Myocyte (in vitro differentiated cells): ENCODE measurements around the gene CALML3. TPM values are rescaled to one million over a fixed set of nuclear protein-coding genes. Genes with fewer than 3 reads are reported as not detected.
"Not testable (repeated sequence)": the region's sequence is repeated elsewhere in the genome, so short reads cannot be mapped to it uniquely, and the experiment has no call there.

Experiments used
- DNase-seq: peaks from one replicate; pipeline ENCODE4 v3.0.0-alpha.2; 2012; ENCODE audit warnings: low read depth
- polyA plus RNA-seq: library from polyadenylated mRNA; unstranded; fragments of >200 nt; gene quantifications from one replicate; pipeline ENCODE4 v1.2.1, GENCODE V29; 2012; ENCODE audit warnings: missing spikeins
- total RNA-seq: library from RNA; depleted of rRNA; stranded (reverse); fragments of >200 nt; gene quantifications from 2 replicates; pipeline ENCODE4 v1.2.3, GENCODE V29; 2014

CALML3 gene
- not detected in 2 replicates for total RNA-seq
- polyA plus RNA-seq: not detected

GRCh38 chr10:5524641-5525560 lies at the start of gene CALML3:
Gene CALML3, plus strand, starts transcription at chr10:5524961. Its CDS starts 125 bp downstream, at chr10:5525086.
- no peak for DNase-seq

GRCh38 chr10:5475088-5475487 lies 49.7 kb upstream of the CALML3 start:
- DNase-seq: not testable (repeated sequence)

- DNase-seq: not testable (repeated sequence)
Measured at GRCh38 chr10:5475974-5476807, 48.6 kb upstream of the CALML3 start.

GRCh38 chr10:5476918-5477525 lies 47.7 kb upstream of the CALML3 start:
- peak; percentile 39 for DNase-seq

DNA sequence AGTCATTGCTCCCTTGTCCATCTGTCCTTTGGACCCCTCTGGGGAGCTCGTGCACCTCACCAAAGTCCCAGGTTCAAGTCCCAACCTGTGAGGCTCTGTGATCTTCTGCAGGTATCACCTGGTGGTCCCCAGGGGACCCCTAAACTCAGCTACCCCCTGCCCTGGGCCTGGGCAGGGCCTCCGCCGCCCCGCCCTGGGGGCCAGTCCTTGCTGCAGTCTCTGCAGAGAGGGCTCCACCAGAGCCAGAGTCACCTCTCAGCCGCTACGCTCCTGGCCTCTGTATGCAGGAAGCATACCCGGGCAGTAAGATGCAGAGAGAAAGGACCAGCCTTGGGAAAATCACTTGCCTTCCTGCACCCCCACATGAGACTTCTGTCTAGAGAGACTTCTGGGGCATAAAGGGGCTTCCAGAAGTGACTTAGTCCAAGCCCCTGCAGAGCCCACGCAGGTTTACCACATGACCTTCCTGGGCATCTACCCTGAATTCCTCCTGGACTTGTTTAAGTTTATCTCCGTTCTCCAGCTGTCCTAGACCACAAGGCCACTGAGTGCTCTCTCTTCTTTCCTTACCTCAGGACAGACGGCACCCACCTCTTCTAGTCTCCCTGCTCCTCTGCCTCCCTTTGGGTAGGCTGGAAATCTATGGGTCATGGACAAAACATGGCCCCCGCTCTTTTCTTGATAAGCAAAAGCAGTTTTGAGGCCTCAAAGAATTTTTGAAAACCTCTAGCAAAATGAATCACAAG lies 46.6 kb upstream of the CALML3 start:
- DNase-seq: peak; percentile 24

- DNase-seq: no peak
Measured at GRCh38 chr10:5478694-5479305, 46.0 kb upstream of the CALML3 start.

DNA sequence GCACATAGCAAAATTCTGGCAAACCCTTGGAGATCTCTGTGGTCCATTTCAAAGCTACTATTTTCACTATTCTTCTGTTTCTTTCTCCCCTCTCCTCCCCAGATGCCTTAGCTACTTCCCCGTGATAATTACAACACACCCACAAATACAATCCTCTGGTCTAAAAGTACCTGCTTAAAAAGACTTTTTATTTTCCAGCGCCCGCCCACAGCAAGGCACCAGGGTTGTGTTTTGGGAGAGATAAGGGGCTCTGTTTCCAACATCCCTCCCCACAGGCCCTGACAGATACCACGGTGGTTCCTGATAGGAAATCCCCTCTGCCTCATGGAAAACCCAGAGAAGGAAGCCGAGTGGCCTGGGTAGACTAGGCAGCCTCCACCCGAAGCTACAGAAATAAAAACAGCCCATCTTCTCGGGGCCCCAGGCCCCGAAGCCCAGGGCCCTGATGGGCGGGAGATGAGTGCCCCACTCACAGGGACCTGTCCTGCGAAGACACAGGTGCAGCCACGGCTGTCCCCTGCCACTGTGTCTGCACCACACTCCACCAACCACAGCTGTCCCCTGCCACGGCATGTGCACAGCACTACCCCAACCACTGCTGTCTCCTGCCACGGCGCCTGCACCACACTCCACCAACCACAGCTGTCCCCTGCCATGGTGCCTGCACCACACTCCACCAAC lies 45.1 kb upstream of the CALML3 start:
- peak; percentile 18 for DNase-seq

DNA sequence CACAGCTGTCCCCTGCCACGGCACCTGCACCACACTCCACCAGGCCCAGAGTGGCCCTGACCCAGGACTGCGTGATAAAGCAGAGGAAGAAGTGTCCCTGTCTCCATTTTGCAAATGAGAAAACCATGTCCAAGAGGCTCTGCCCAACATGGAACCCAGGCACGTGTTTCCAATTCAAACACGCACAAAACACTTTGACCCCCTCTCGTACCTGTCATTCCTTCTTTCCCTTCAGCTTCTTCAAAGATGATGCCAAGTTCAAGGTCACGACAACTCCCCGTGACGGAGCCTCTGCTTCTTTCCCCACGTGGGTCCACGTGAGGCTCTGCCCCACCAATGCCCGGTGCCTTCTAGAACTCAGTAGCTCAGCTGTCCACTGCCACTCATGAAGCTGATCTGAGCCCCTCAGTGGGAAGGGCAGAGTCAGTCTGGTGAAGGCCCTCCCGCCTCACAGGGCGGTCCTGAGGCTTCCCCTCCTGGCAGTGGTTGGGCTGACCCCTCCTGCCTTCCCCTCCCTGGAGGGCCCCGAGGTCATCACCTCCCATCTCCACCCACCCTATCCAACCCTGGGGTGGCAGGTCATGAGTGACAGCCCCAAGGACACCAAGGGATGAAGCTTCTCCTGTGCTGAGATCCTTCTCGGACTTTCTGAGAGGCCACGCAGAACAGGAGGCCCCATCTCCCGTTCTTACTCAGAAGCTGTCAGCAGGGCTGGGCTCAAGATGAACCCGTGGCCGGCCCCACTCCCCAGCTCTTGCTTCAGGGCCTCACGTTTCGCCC lies 44.4 kb upstream of the CALML3 start:
- no peak for DNase-seq

DNA sequence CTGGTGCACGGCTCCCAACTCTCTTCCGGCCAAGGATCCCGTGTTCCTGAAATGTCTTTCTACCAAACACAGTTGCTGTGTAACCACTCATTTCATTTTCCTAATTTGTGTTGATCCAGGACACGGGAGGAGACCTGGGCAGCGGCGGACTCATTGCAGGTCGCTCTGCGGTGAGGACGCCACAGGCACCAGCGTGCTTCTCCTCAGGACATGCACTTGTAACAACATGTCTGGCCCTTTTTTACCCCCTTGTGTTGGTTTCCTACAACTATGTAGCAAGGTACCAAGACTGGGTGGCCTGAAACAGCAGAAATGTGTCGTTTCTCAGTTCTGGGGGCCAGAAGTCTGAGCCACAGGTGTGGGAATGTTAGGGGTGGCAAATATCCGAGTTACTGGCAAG lies 43.6 kb upstream of the CALML3 start:
- DNase-seq: no peak

GRCh38 chr10:5482016-5482415 lies 42.7 kb upstream of the CALML3 start:
- DNase-seq: no peak

GRCh38 chr10:5484205-5484604 lies 40.6 kb upstream of the CALML3 start:
- peak; percentile 16 for DNase-seq

- DNase-seq: no peak
Measured at GRCh38 chr10:5485290-5485689, 39.5 kb upstream of the CALML3 start.

- peak; percentile 64 for DNase-seq
Measured at GRCh38 chr10:5485948-5486852, 38.6 kb upstream of the CALML3 start.

- DNase-seq: no peak
Measured at GRCh38 chr10:5486853-5487235, 37.9 kb upstream of the CALML3 start.

DNA sequence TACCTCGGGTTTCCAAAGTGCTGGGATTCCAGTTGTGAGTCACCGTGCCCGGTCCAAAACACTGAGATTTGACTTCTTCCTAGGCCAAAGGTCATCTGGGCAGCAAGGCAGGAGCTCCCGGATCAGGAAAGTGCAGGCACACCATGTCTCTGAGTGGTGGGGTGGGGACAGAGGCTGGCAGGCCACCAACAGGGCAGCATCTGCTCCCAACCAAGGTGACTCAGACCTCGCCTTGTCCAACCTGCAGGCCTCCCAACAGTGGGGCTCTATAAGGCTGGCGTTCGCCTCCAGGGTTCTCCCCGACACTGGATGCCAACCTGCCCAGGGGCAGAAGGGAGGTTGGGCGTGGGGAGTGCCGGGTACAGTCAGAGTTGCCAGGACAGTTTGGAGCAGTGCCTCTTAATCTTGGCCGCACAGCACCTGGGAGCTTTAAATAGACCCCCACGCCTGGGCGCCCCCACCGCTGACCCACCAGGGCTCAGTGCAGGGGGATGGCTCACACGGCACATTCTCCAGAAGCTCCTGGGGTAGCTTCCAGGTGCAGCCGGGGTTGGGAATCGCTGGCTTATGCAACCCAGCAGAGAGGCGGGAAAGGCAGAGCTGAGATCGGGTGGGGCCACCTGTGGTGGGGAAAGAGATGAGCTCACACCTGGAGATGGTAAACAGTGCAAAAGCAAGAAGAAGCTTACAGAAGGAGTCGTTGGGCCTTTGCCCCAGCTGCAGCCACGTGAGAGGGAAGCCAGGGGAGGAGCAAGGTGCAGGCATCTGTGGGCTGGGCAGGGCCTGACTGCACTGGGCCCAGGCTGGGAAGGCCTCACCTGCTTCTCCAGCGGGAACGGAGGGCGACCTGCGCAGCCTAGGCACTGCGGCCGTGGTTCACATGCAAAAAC lies 36.2 kb upstream of the CALML3 start:
- DNase-seq: no peak

DNA sequence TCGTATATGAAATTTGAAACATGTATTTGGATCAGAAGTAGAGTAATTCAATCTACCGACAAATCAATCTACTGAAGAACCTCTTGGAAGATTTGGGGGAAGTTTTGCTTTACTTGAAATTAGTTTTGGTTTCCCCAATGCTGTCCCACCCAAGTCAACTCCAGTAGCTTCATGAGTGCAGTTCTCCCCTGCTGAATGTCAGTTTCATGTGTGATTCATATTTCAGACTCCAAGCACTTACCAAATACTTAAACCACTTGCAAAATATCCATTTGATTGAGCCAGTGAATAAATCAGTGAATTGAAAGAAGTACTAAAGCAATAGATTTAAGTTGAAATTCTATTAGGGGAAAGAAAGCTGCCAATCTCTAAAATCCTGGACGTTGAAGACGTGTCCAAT lies 34.7 kb upstream of the CALML3 start:
- no peak for DNase-seq
